Stimulated activated CD8-positive, alpha-beta memory T cell treated with anti-CD3 and anti-CD28 coated beads, Interleukin-4, amount 100 ng/mL, for 4 hours (primary cell): ENCODE data around the gene POU6F2.
"Not testable (repeated sequence)": the region's sequence is repeated elsewhere in the genome, so short reads cannot be mapped to it uniquely, and the experiment has no call there.

Source experiments
- DNase-seq, 2 donors: peaks; one replicate each; pipeline ENCODE4 v3.0.0-alpha.2; 2020; ENCODE audit warnings: low read depth in 2 of 2, low spot score in 1 of 2

The POU6F2 gene

DNA sequence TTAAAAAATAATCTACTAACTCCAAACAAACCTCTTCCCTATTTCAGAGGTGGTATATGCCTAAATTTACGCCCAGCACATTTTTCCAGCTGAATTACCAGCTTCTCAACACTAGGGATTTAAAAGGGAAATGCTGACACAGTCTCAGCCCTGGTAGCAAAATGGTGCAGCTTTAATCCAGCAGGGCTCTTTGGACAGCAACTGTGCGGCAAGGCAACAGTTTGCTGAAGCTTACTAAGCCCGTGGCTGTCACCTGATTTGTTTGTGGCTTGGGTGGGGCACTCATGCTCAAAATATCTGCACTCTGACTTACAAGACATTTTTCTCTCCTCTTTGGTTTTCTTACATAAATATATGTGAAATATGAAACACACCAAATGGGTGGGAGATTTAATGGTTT, 206.7 kb downstream of the POU6F2 start:
- DNase-seq = no peak

DNA sequence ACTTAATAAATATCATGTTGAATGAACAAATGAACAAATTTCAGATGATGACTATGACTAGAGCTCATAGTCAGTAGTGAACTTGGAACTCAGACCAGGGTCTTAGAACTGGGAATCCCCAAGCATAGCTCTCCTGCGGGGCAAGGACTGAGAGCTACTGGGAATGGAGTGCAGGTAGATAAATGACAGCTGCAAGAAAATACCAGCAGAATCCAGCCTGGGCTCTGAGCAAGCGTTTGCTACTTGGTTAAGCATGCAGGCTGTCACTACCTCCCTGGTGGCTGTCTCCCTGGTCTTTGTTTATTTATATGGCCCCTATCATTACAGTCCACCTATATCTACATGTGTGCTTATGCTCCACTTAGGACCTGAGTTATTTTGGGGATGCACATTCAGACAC, 208.4 kb downstream of the POU6F2 start:
- no peak for DNase-seq

DNA sequence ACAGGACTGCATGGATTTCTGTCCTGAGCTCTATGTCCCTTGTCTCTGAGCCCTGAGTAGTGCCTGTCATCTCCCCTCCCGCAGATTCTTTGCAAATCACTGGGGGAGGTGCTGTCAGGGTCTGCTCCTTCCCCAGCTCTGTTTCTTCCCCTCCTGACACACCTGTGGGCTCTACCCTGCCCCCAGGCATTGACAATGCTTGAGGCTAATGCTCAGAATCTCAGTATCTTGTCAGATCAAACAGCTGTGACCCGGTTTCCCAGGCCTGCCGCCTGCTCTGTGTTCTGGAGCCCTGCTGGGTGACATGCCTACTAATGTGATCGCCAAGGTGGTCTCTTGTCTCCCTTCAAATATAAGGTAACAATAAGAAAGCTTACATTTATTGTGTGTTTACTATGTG, 209.0 kb downstream of the POU6F2 start:
- DNase-seq = no peak

GRCh38 chr7:39187130-39187529, 209.4 kb downstream of the POU6F2 start:
- DNase-seq = no peak

GRCh38 chr7:39192476-39192875, 214.8 kb downstream of the POU6F2 start:
- DNase-seq = no peak

DNA sequence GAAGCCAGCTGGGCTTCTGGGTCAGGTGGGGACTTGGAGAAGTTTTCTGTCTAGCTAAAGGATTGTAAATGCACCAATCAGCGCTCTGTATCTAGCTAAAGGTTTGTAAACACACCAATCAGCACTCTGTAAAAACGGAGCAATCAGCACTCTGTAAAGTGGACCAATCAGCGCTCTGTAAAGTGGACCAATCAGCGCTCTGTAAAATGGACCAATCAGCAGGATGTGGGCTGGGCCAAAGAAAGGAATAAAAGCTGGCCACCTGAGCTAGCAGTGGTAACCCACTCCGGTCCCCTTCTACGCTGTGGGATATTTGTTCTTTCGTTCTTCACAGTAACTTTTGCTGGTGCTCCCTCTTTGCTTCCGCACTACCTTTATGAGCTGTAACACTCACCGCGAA, 216.7 kb downstream of the POU6F2 start:
- DNase-seq = not testable (repeated sequence)

DNA sequence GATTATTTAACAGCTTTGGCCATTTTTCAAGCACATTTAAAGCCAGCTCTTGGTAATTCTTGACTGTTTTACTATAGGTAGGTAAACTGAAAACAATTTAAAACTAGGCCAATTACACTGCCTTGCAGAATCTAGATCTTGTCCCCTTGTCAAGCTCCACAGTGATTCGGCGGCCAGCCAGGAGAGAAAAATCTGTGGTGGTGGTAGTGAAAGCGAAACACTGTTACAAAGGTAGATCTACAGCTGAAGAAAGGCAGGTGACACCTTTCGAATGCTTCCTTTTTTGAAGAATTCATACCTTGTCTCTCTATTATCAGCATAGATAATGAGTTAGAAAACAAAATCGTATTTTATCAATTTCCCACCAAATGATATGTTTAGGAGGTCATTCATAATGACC, 218.3 kb downstream of the POU6F2 start:
- no peak for DNase-seq

GRCh38 chr7:39197831-39198230, 220.1 kb downstream of the POU6F2 start:
- no peak for DNase-seq

DNA sequence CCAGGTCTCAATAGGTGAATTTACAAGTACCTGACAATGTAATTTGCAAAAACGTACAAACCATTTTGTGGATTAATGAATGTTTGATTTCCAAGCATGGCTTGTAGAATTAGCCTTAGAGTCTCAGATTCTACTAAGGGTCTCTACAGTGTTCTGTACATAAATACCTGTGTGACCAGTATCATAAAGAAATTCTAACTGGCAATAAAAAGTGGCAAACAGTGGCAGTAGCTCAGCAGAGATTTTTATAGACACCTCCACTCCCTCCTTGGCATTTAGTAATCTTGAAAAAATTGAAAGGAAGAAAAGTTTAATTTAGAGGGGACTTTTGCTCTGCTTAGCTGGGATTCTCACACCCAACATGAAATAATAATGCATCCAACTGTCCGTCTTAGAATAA, 220.8 kb downstream of the POU6F2 start:
- DNase-seq = no peak

DNA sequence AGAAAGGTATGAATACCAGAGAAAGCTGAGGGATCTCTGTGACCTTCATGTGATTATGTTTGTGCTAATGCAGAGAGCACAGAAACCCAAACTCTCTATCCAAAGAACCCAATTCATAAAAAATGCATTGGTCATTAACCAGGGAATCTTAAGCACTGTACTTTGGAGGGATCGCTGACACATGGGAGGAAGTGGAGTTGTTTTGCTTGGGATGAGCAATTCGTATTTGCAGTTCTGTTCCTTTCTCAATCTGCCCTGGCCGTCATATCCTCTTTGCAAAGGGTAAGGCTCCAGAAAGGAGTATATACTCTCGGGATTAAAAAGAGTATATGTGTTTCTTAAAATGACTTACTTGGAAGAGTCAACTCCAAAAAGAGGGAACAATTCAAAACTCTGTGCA, 221.3 kb downstream of the POU6F2 start:
- DNase-seq = no peak

GRCh38 chr7:39199951-39200350, 222.2 kb downstream of the POU6F2 start:
- no peak for DNase-seq

- DNase-seq = no peak
Observed at GRCh38 chr7:39202041-39202440, 224.3 kb downstream of the POU6F2 start.

DNA sequence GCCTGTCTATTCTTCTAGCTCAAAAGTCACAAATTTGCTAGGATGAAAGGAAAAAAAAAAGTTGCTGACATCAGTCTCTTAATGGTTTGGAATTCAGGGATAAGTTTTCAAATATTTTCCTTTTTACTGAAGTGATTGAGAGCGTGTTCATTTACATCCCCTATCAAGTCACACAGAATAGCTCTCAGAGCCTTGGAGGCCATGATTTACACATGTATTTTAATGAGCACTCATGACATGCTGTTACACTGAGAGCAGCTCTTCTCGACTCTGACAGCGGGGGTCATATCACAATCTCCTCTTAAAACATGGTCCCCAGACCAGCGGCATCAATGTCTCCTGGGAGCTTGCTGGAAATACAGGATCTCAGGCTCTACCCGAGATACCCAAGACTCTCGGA, 232.7 kb downstream of the POU6F2 start:
- no peak for DNase-seq

DNA sequence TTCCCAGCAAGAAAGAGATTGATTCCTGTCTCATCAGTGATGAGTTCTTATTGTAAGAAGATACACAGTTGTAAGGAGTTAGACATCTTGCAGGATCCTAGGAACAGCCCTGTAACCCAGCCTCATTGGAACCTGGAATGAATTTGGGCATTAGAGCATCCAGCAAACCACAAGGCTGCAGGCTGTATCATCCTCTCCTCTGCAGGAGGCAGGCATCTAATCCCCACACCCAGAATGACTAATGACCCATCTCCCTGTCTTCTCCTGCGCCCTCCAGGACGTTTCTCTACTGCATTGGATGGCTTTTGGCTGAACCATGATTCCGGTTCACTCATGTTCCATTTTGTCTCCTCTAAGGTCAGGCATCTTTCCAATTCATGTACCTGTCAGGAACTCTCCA, 233.9 kb downstream of the POU6F2 start:
- DNase-seq = no peak

DNA sequence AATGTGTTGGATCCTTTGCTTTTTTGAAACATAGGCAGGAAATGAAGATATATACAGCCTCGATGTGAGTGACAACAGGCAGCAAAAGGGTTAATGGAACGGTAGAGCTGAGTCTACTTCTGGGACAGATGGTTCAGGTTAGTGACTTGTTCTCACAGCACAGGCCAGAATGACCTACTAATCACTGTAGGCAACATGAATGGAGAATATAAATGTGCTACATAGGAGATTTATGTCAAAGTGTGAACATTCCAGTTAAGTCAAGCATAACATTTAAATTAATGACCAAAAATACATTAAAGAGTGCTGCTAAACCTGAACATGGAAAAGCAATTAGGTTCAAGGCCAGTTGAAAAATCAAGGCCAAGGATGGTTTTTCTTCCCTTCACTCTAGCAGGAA, 235.2 kb downstream of the POU6F2 start:
- DNase-seq = no peak

DNA sequence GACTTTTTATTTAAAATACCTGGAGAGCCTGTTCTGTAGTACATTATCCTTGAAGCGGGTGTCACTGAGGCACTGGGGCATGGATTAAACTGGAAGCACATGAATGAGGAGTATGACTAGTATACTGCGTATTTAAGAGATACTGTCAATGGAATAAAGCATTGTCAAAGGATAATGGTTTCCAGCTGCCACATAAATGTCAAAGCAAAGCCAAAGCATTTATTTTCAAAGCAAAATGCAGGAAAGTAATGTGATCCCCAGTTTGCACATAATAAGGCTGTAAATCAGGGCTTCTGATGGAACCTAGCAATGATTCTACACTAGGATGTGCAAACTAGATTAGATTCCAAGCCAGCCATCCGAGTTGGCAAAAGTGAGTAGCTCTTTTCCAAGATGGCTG, 240.1 kb downstream of the POU6F2 start:
- no peak for DNase-seq

- DNase-seq = no peak
Observed at GRCh38 chr7:39219869-39220268, 242.2 kb downstream of the POU6F2 start.

DNA sequence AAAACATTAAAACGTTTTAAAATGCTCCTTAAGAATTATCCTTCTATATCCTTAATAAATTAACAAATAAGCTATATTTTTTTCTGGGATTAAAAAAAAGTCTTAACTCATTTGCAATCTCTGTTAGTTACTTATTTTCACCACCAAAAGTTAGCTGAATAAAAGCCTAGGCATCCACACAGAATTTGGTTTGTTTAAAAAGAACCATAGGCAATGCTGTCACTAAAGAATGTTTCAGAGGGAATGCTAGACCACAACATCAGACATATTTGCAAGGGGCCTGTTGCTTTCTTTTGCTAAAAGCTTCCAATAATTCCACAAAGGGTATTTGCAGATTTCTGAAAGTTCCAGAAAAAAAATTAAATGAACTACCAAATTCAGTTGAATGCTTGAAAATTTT, 244.2 kb downstream of the POU6F2 start:
- no peak for DNase-seq

DNA sequence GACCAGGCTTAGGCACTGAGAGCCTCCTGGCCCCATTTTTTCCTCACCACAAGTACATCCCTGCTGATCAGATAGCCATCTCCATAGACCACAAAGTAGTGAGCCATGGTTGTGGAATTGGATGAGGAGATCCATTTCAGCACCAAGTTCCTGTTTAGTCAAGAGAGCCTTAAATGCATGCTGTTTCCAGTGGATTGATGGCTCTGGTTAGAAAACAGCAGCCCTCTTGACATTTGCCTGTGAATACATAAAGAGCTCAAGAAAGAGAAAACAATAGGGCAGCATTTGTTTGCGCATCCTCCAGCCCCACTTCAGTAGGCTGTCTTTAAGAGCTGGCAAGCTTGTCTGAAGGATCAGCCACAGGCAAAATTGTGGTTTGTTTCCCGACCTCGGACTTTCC, 251.2 kb downstream of the POU6F2 start:
- DNase-seq = no peak

DNA sequence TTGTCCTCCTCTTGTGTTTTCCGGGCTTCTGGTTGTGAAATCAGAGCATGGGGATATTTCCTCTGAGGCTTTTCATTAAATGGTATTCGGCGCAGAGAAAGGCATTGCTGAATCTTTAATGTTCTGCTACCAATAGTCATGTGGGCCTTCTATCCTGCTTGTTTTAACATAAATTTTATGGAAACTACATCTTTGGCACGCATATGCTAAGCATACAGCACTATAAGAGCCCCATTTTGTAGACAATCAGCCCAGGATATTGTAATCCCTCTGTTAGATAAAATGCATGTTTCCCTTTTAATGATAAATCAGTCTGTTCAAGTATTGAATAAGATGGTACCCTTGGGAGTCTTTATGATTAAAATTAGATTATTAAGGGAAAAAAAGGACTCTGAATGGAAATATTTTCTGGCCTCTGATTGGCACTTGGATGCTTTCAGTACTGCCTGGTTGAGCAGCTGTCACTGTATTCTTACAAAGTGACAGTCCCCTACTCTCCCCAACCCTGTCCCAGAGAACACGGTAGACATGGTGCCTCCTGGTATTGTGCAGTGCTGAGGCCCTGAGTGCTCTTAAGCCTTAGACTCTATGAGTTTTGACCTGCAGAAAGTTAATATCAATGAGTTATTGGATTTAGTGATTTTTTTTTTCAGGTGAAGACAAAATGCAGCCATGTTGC, 256.3 kb downstream of the POU6F2 start:
- no peak for DNase-seq

DNA sequence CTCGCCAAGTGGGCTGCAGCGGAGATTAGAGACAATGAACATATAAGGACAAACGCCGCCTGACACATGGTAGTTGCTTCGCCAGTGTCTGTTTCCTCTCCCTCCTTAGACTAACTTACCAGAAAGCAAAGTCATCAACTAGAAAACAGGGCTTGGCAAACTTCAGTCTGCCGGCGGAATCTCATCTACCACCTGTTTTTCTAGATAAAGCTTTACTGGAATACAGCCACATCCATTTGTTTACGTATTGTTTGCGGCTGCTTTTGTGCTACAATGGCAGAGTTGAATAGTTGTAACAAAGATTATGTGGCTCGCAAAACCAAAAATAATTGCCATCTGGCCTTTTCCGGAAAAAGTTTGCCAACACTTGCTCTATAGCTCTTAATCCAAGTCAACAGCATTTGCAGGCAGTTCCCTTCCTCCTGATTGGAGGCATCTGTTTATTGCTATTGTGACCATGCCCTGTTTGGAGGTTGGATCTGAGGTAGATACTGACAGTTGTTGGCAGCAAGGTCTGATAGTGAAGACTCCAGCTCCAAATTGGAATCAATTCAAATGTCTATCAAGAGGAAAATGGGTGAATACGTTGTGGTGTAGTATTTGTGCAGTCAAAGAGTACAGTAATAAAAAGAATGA, 260.6 kb downstream of the POU6F2 start:
- DNase-seq = no peak

DNA sequence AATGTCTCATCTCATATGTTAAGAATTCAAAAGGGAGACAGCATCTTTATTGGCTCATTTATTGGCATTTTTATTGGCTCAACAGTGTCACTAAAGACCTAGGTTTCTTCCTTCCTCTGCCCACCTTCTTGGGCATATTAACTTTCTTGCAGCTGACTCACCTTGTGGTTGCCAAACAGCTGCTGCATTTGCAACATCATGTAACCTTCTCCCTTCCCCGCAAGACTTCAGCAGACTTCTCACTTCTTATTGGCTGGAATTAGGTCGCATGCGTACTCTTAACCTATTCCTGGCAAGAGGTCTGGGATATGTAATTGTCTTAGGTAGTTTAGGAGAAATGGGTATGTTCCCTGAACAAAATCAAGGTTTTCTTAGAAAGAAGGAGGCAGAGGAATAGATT, 263.2 kb downstream of the POU6F2 start:
- no peak for DNase-seq

DNA sequence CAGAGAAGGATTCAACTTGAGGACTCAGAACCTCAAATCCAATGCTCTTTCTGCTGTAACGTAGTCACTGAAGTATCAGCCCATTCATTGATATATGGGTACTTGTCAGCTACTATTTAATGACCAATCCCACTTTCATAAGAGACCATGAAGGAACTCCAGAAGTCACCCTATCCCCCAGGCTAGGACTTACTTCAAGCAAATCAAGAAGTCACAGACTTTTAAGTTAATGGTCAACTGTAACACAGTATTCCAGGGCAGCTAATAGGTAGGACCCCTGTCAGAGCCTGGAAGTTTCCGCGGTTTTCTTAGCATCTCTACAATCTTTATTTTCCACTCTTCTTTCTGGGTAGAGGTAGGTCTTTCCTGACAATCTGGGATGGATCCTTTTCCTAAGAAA, 269.9 kb downstream of the POU6F2 start:
- DNase-seq = no peak
